Measurements from ENCODE around the gene CCNT1. TPM values are rescaled to one million over a fixed set of nuclear protein-coding genes. Genes with fewer than 3 reads are reported as not detected.
A peak's percentile ranks its signal among the peaks of the same experiment; 100 is the strongest.
"Not testable (repeated sequence)": the region's sequence is repeated elsewhere in the genome, so short reads cannot be mapped to it uniquely, and the experiment has no call there.

The CCNT1 gene
- total RNA-seq, 1 donor from 2014 or later = 27.3 TPM

GRCh38 chr12:48690990-48691389 is 25.5 kb downstream of the CCNT1 start:
- no peak for DNase-seq

GRCh38 chr12:48690436-48690835 is 26.1 kb downstream of the CCNT1 start:
- DNase-seq = no peak

DNA sequence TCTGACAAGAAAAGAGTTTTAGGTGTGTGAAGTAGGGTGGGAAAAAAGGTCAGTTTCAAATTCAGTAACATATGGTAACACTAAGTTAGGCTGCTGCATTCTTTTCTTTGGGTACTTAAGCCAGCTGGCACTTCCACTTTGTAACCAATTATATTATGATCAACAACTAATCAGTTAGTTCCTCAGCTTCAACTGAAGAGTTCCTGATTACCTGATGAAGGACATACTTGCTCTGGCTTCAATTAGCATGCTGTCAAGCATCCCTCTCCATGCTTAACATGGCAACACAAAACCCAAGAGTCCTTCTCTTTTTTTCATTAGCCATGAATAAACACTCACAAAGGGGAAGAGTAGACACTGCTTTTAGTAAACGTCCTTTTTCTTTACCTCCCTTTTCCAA is 27.7 kb downstream of the CCNT1 start:
- DNase-seq = no peak

GRCh38 chr12:48687592-48687991 is 28.9 kb downstream of the CCNT1 start:
- DNase-seq = no peak

- DNase-seq = no peak
Observed at GRCh38 chr12:48686615-48687334, 29.7 kb downstream of the CCNT1 start.

DNA sequence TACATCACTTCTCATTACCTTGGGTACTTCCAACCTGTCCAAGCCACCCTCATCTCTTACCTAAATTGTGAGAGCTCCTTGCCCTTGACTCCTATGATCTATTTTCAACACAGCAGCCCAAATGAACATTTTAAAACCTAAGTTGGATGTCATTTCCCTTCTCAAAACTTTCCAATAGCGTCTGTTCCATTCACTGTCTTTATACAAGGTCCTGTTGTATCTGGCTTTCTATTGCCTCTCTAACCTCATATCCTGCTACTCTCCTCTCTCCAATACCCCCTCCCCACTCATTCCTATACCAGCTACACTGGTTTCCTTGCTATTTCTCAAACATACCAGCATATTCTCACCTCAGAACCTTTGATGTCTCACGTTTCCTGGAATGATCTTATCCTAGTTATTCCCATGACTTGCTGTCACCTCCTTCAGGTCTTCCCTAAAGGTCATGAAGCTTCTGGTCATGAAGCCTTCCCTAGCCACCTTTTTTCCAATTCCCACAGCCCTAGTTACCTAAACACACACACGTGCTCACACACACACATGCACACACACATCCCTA is 30.4 kb downstream of the CCNT1 start:
- no peak for DNase-seq

DNA sequence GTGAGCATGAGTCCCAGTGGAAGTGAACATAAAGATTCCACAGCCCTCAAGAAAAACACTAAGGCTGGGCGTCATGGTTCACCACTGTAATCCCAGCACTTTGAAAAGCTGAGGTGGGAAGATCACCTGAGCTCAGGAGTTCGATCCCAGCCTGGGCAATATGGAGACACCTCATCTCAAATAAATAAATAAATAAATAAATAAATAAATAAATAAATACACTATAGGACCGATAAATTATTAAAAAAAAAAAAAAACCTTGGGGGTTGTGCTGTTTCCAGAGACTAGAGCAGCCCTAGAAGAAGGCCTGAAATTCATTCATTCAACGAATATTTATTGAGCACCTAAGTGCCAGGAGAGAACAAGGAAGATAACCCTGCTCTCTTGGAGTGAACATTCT is 33.0 kb downstream of the CCNT1 start:
- DNase-seq = no peak

DNA sequence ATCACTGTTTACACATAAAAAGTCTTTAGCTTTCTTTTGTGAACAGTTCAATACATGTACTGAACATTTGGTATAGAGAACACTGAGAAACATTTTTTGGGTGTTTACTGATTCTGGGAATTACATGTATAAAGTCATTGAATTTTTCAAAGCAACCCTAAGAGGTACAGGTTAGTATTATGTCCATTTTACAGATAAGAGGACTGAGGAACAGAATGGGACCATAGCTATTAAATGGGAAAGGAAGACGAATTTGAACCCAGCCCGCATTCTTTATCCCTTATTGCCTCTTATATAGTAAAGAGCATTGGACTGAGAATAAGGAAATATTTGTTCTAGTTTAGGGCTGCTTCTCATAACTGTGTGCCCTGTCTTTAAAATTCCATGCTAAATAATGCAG is 33.6 kb downstream of the CCNT1 start:
- no peak for DNase-seq

DNA sequence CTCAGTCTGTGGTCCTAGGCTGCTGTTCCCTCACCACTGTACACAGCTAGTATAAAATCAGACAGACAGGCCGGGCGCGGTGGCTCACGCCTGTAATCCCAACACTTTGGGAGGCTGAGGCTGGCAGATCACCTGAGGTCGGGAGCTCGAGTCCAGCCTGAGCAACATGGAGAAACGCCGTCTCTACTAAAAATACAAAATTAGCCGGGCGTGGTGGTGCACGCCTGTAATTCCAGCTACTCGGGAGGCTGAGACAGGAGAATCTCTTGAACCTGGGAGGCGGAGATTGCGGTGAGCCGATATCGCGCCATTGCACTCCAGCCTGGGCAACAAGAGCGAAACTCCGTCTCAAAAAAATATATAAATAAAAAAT is 34.0 kb downstream of the CCNT1 start:
- not testable (repeated sequence) for DNase-seq

- DNase-seq = peak; percentile 99
Observed at GRCh38 chr12:48681710-48682532, 34.6 kb downstream of the CCNT1 start, which contains the start of gene KANSL2. Gene KANSL2 (minus strand): TSS chr12:48682238. CDS start chr12:48681632, 606 bp downstream.

- no peak for DNase-seq
Observed at GRCh38 chr12:48681399-48681709, 35.2 kb downstream of the CCNT1 start.

GRCh38 chr12:48680861-48681260 is 35.6 kb downstream of the CCNT1 start:
- no peak for DNase-seq

GRCh38 chr12:48678551-48679185 is 37.8 kb downstream of the CCNT1 start:
- no peak for DNase-seq

DNA sequence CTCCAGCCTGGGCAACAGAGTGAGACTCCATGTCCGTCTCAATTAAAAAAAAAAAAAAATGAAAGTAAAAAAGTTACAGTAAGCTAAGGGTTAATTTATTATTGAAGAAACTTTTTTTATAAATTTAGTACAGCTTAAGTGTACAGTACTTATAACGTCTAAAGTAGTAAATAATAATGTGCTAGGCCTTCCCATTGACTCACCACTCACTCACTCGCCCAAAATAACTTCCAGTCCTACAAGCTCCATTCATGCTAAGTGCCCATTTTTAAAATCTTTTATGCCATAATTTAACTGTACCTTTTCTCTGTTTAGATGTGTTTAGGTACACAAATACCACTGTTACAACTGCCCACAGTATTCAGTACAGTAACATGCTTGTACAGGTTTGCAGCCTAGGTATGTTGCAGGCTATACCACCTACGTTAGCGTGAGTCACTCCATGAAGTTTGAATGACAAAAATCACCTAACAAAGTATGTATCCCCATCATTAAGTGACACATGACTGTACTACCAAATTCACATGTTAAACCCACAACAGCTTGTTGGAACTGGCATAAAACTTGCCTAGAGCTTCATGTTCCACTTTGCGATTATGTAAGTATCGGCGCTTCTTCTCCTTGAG is 45.2 kb downstream of the CCNT1 start:
- no peak for DNase-seq

DNA sequence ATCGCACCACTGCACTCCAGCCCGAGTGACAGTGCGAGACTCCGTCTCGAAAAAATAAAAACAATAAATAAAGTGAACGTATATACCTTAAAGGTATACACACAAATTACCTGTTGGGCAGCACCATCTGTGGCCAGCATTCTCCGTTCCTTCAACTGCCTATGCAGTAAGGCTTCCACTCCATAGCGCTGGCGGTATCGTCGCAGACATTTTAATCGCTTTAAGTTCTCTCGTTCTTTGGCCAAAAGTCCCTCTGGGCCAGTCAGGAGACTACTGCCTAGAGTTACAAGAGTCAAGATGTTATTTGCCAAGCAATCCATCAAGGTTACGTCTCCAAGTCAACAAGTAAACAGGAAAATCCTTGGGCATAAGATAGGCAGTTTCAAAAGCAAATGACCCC is 47.5 kb downstream of the CCNT1 start:
- DNase-seq = no peak

- DNase-seq = no peak
Observed at GRCh38 chr12:48659863-48660262, 56.6 kb downstream of the CCNT1 start.

GRCh38 chr12:48651681-48652080 is 64.8 kb downstream of the CCNT1 start:
- DNase-seq = no peak

DNA sequence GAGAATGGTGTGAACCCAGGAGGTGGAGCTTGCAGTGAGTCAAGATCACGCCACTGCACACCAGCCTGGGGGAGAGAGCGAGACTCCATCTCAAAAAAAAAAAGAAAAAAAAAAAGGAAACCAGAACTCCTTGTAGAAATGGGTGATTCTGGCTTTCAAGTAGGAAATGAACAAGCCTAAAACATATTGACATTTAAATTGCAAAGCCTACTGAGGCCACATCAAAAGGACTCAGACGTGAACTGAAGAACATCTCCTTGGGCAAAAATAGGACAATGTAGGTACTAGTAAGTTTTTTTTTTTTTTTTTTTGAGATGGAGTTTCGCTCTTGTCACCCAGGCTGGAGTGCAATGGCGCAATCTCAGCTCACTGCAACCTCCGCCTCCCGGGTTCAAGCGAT is 71.2 kb downstream of the CCNT1 start:
- DNase-seq = not testable (repeated sequence)

- no peak for DNase-seq
Observed at GRCh38 chr12:48643011-48643410, 73.5 kb downstream of the CCNT1 start.

- not testable (repeated sequence) for DNase-seq
Observed at GRCh38 chr12:48641752-48642555, 74.6 kb downstream of the CCNT1 start.

GRCh38 chr12:48640854-48641253 is 75.7 kb downstream of the CCNT1 start:
- DNase-seq = no peak

GRCh38 chr12:48640428-48640827 is 76.1 kb downstream of the CCNT1 start:
- no peak for DNase-seq

Measured in tongue (tissue), 2 donors.